Dendritic cell treated with granulocyte-macrophage colony-stimulating factor and Interleukin-4, amounts not matched to agents 40 ng/mL and 50 ng/mL, for 4 days (primary cell): ENCODE measurements around the gene MFSD6.

Experiments
- H3K27ac Mint-ChIP-seq: one replicate; pipeline ENCODE4 v1.8.0; 2022; ENCODE audit warnings: mild to moderate bottlenecking, mixed read lengths
- H3K27me3 Mint-ChIP-seq: one replicate; pipeline ENCODE4 v1.8.0; 2022; ENCODE audit warnings: mild to moderate bottlenecking, mixed read lengths
- H3K36me3 Mint-ChIP-seq: one replicate; pipeline ENCODE4 v1.8.0; 2022; ENCODE audit warnings: low read depth, mixed read lengths
- H3K4me1 Mint-ChIP-seq: one replicate; pipeline ENCODE4 v1.8.0; 2022; ENCODE audit warnings: low read depth, mixed read lengths
- H3K4me3 Mint-ChIP-seq: one replicate; pipeline ENCODE4 v1.8.0; 2022; ENCODE audit warnings: mild to moderate bottlenecking, moderate library complexity, mixed read lengths
- H3K9me3 Mint-ChIP-seq: one replicate; pipeline ENCODE4 v1.8.0; 2022; ENCODE audit warnings: mixed read lengths
- intact Hi-C: fragments of 100-400 bp; cut with micrococcal nuclease; formaldehyde crosslinking; loops from one replicate; pipeline ENCODE4 v1.15.0; 2022

MFSD6 gene

DNA sequence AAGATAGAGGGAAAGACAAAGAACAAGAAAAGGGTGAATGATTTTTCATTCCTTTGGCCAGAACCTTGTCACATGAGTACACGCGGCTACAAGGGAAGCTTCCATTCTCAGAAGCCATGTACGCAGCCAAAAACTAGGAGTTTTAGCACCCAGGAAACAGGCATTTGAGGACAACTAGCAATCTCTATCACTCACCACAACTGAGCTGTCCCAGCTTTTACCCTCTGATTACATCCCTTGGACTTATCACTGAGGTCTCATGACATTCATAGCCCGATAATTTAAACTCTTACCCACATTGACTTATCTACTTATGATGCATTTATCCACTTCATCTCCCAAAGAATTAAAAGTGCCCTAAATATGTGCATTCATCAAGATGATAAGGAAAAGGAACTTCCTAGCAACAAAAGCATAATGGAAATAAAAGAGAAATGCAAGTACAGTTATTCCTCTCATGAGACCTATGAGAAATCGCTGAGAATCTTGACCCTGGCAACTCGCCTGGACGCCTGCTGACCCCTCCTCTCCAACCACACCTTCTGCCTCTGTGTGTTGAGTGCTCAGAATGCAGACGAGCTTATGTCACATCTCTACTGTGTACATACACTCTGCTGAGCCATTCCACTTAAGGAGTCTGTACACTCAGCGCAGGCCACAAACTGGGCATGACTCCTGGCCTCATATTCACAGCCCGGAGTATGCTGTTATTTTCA, 28.7 kb upstream of the MFSD6 start:
- Mint-ChIP-seq H3K27me3 (no peaks in the 10 kb centered on the region), H3K9me3 (no peaks in the 10 kb centered on the region), H3K4me1 (no peaks in the 10 kb centered on the region), H3K27ac (no peak overlapping the region), H3K4me3 (no peak overlapping the region), H3K36me3 (no peaks in the 10 kb centered on the region)
- intact Hi-C loops, result no loop called here

- no peak overlapping the region for H3K27ac Mint-ChIP-seq
- intact Hi-C loops, result no loop called here
- H3K4me3 Mint-ChIP-seq, result no peak overlapping the region
- no peaks in the 10 kb centered on the region for H3K36me3 Mint-ChIP-seq
- H3K27me3 Mint-ChIP-seq, result no peaks in the 10 kb centered on the region
- no peaks in the 10 kb centered on the region for H3K4me1 Mint-ChIP-seq
- H3K9me3 Mint-ChIP-seq, result no peaks in the 10 kb centered on the region
Measured at GRCh38 chr2:190380962-190381412, 27.2 kb upstream of the MFSD6 start.

- Mint-ChIP-seq H3K27me3 (no peaks in the 10 kb centered on the region), H3K27ac (no peak overlapping the region), H3K9me3 (no peaks in the 10 kb centered on the region), H3K4me1 (no peaks in the 10 kb centered on the region), H3K4me3 (no peak overlapping the region), H3K36me3 (no peaks in the 10 kb centered on the region)
- intact Hi-C loops, result no loop called here
Measured at GRCh38 chr2:190382851-190383250, 25.3 kb upstream of the MFSD6 start.

DNA sequence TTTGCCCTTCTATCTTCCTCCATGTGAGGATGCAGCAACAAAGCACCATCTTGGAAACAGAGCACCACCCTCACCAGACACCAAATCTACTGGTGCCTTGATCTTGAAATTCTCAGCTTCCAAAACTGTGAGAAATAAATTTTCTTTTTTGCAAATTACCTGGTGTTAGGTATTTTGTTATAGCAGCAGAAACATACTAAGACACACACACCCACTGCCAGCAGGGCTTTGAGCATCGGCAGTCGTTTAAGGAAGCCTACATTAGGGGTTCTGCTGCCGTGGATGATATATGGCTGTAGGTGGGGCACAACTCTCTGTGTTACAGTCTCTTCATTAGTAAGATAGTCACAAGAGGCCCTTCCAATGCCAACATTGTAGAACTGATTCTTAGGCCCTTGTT, 20.7 kb upstream of the MFSD6 start:
- H3K27me3 Mint-ChIP-seq, result peaks cover 3% of the 10 kb centered on the region
- H3K4me1 Mint-ChIP-seq, result no peaks in the 10 kb centered on the region
- intact Hi-C loops, result no loop called here
- no peak overlapping the region for H3K27ac Mint-ChIP-seq
- H3K9me3 Mint-ChIP-seq, result no peaks in the 10 kb centered on the region
- H3K4me3 Mint-ChIP-seq, result no peak overlapping the region
- H3K36me3 Mint-ChIP-seq, result no peaks in the 10 kb centered on the region

DNA sequence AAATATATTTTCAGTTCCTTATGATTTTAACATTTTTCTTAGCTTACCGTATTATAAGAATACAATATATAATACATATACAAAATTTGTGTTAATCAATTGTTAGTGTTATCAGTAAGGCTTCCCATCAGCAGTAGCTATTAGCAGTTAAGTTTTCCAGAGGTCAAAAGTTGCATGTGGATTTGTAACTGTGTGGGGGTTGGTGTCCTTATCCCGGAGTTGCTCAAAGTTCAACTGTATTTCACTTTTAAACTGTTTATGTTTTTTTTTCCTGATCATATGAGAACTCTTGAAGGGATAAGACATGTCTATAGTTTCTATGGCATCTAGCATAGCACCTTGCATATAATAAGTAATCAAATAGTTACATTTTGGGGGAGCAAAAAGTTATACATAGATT, 11.9 kb upstream of the MFSD6 start:
- Mint-ChIP-seq H3K27me3 (peaks cover 7% of the 10 kb centered on the region), H3K4me3 (no peak overlapping the region), H3K27ac (no peak overlapping the region), H3K4me1 (no peaks in the 10 kb centered on the region), H3K9me3 (no peaks in the 10 kb centered on the region), H3K36me3 (no peaks in the 10 kb centered on the region)
- intact Hi-C loops, result no loop called here

GRCh38 chr2:190402986-190403603, 5.1 kb upstream of the MFSD6 start:
- Mint-ChIP-seq H3K4me3 (no peak overlapping the region), H3K9me3 (no peaks in the 10 kb centered on the region), H3K27ac (no peak overlapping the region), H3K27me3 (peaks cover 2% of the 10 kb centered on the region), H3K36me3 (no peaks in the 10 kb centered on the region), H3K4me1 (no peaks in the 10 kb centered on the region)
- intact Hi-C loops, result loop anchor here (10.0 kb wide), 1 partner anchor 132 kb away; the partner anchor contains the start of gene NEMP2

DNA sequence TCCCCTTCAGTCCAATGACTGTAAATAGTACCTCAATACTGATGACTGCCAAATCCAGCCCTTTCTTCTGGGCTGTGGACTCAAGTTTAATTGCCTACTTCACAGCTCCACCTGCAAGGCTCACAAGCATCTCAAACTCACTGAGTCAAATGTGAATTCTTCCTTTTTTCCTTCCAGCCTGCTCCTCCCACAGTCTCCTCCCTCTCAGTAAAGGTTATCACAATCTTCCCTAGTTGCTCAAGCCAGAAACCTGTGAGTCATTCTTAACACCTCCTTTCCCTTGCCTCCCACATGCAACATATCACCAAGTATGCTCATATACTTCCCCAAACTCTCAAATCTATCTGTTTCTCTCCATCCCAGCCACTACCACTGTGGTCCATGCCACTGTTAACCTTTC, 3.7 kb upstream of the MFSD6 start:
- Mint-ChIP-seq H3K27ac (no peak overlapping the region), H3K36me3 (no peaks in the 10 kb centered on the region), H3K4me1 (peaks cover 4% of the 10 kb centered on the region), H3K9me3 (no peaks in the 10 kb centered on the region), H3K4me3 (no peak overlapping the region), H3K27me3 (peaks cover 2% of the 10 kb centered on the region)
- intact Hi-C loops, result loop anchor here (10.0 kb wide), 1 partner anchor 130 kb away; the partner anchor contains the start of gene NEMP2

GRCh38 chr2:190405070-190405469, 3.1 kb upstream of the MFSD6 start:
- H3K9me3 Mint-ChIP-seq, result no peaks in the 10 kb centered on the region
- H3K4me3 Mint-ChIP-seq, result no peak overlapping the region
- H3K27me3 Mint-ChIP-seq, result peaks cover 2% of the 10 kb centered on the region
- H3K27ac Mint-ChIP-seq, result no peak overlapping the region
- H3K36me3 Mint-ChIP-seq, result no peaks in the 10 kb centered on the region
- peaks cover 9% of the 10 kb centered on the region for H3K4me1 Mint-ChIP-seq
- intact Hi-C loops, result loop anchor here (5.0 to 10.0 kb wide), 2 partner anchors 130 to 247 kb away; partner anchors contain the start of gene NEMP2

DNA sequence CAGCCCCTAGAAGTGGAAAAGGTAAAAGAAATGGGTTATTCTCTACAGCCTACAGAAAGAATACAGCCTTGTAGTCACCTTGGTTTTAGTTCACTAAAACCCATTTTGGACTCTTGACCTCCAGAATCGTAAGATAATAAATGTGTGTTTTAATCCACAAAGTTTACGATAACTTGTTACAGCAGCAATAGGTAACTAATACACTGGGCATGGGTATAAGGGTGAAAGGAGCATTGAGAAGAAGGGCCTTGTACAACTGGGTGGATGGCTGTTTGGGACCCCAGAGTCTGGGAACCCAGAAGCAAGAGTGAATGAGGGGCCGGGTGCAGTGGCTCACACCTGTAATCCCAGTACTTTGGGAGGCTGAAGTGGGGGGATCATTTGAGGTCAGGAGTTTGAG, 2.2 kb upstream of the MFSD6 start:
- Mint-ChIP-seq H3K27ac (no peak overlapping the region), H3K9me3 (no peaks in the 10 kb centered on the region), H3K4me1 (peaks cover 9% of the 10 kb centered on the region), H3K4me3 (no peak overlapping the region), H3K36me3 (no peaks in the 10 kb centered on the region), H3K27me3 (peaks cover 2% of the 10 kb centered on the region)
- intact Hi-C loops, result loop anchor here (5.0 to 10.0 kb wide), 2 partner anchors 129 to 246 kb away; partner anchors contain the start of gene NEMP2

DNA sequence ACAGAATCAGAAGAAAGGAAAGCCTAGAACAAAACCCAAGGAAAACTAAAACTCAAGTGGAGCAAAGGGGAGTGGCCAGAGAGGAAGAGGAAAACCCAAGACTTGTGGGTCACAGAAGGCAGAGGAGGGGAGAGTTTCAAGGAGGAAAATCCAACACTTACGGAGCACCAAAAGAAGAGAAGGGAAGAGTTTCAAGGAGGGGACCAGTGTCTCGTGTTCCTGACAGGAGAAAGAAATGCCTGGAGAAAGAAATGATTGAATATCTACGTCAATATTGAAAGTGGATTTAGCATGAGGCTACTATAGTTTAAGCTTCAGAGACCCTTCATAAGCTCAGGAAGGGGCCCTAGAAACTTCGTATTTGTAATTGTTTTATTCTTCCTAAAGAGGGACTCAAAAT, 1.4 kb upstream of the MFSD6 start:
- intact Hi-C loops, result loop anchor here (5.0 to 10.0 kb wide), 2 partner anchors 128 to 245 kb away; partner anchors contain the start of gene NEMP2
- H3K27me3 Mint-ChIP-seq, result peaks cover 2% of the 10 kb centered on the region
- H3K9me3 Mint-ChIP-seq, result no peaks in the 10 kb centered on the region
- peaks cover 18% of the 10 kb centered on the region for H3K4me1 Mint-ChIP-seq
- no peak overlapping the region for H3K4me3 Mint-ChIP-seq
- H3K36me3 Mint-ChIP-seq, result no peaks in the 10 kb centered on the region
- no peak overlapping the region for H3K27ac Mint-ChIP-seq

DNA sequence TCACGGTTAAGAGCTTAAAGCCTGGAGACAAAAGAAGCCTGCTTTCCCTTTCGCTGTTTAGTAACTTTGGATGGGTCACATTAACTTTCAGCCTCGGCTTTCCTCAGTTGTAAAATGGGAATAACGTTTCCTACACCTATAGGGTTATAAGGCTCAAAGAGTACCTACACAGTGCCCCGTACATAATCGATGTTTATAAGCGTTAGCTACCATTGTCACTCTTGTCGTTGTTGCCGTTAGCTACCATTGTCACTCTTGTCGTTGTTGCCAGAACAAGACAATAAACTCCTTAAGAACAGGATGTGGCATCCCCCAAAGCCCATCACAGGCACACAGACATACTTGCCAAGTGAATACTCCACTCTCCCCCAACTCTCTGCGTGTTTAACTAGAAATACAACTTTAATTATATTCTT, 901 bp upstream of the MFSD6 start:
- intact Hi-C loops, result loop anchor here (5.0 to 10.0 kb wide), 2 partner anchors 128 to 245 kb away; partner anchors contain the start of gene NEMP2
- no peaks in the 10 kb centered on the region for H3K9me3 Mint-ChIP-seq
- H3K36me3 Mint-ChIP-seq, result no peaks in the 10 kb centered on the region
- H3K27me3 Mint-ChIP-seq, result peaks cover 2% of the 10 kb centered on the region
- no peak overlapping the region for H3K27ac Mint-ChIP-seq
- peaks cover 19% of the 10 kb centered on the region for H3K4me1 Mint-ChIP-seq
- no peak overlapping the region for H3K4me3 Mint-ChIP-seq

GRCh38 chr2:190408538-190409271, 550 bp downstream of the MFSD6 start:
- peak overlapping the region; percentile 80 for H3K27ac Mint-ChIP-seq
- H3K36me3 Mint-ChIP-seq, result no peaks in the 10 kb centered on the region
- H3K4me3 Mint-ChIP-seq, result peak overlapping the region; percentile 73
- intact Hi-C loops, result loop anchor here (5.0 to 10.0 kb wide), 2 partner anchors 126 to 244 kb away; partner anchors contain the start of gene NEMP2
- H3K27me3 Mint-ChIP-seq, result peaks cover 2% of the 10 kb centered on the region
- H3K9me3 Mint-ChIP-seq, result no peaks in the 10 kb centered on the region
- peaks cover 29% of the 10 kb centered on the region for H3K4me1 Mint-ChIP-seq

DNA sequence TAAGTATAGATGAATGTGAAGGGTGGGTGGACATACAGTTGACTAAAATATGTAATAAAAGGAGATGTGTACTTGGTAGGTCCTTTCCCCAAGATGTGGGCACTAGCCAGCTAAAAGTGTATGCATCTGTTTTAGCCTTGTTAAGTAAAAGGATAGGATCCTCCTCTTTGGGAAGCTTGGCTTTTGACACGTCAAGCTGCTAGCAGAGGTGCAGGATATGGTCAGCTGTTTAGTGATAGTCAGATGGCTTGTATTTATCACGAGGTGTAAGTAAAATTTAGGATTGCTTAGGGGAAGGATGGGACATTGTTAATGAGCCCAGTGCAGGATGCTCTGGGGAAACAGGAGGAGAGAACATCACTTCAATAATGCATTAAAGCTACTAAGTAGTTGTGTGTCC, 1.5 kb downstream of the MFSD6 start:
- Mint-ChIP-seq H3K27ac (no peak overlapping the region), H3K4me1 (peaks cover 32% of the 10 kb centered on the region)
- intact Hi-C loops, result loop anchor here (5.0 to 10.0 kb wide), 2 partner anchors 125 to 243 kb away; partner anchors contain the start of gene NEMP2

DNA sequence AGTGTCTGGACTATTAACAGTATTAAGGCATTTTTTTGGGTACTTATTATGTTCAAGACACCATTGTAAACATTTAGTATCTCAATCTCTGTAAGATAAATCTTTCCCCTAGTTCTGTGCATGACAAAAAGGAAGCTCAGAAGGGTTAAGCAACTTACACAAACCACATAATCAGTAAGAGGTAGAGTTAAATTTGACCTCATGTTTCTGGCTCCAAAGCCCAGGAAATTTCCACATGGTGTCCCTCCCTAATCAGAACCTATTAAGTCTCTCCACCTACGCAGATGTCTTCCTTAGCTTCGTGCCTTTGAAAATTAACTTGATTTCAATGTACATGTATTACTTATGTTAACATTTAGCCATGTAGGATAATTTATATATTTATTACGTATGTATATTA, 2.0 kb downstream of the MFSD6 start:
- Mint-ChIP-seq H3K9me3 (no peaks in the 10 kb centered on the region), H3K4me3 (no peak overlapping the region), H3K27ac (no peak overlapping the region), H3K36me3 (no peaks in the 10 kb centered on the region), H3K4me1 (peaks cover 32% of the 10 kb centered on the region), H3K27me3 (peaks cover 2% of the 10 kb centered on the region)
- intact Hi-C loops, result no loop called here

More for the DNA sequence above, 1.5 kb downstream of the MFSD6 start:
- Mint-ChIP-seq H3K36me3 (no peaks in the 10 kb centered on the region), H3K4me3 (no peak overlapping the region), H3K27me3 (peaks cover 2% of the 10 kb centered on the region), H3K9me3 (no peaks in the 10 kb centered on the region)
